Neuronal stem cell (in vitro differentiated cells): ENCODE data around the gene RFC5.

ENCODE experiments used
- DNase-seq: peaks from one replicate; pipeline ENCODE4 v3.0.0-alpha.2; 2013; ENCODE audit warnings: low spot score
- H2AFZ ChIP-seq: one replicate; pipeline ENCODE4 v1.6.1; 2013; ENCODE audit warnings: mild to moderate bottlenecking, low read length, inconsistent platforms
- H2AK5ac ChIP-seq: 2 replicates; pipeline ENCODE4 v1.6.1; 2013; ENCODE audit warnings: low read depth, mild to moderate bottlenecking, inconsistent platforms, low read length, moderate library complexity, mixed read lengths
- H2BK120ac ChIP-seq: 2 replicates; pipeline ENCODE4 v1.6.1; 2013; ENCODE audit warnings: low read depth, mild to moderate bottlenecking, inconsistent platforms, low read length, moderate library complexity, mixed read lengths
- H2BK12ac ChIP-seq: one replicate; pipeline ENCODE4 v1.6.1; 2013; ENCODE audit warnings: low read length, inconsistent platforms
- H2BK15ac ChIP-seq: 2 replicates; pipeline ENCODE4 v1.6.1; 2013; ENCODE audit warnings: mild to moderate bottlenecking, low read length, inconsistent platforms, mixed read lengths
- H2BK5ac ChIP-seq: one replicate; pipeline ENCODE4 v1.6.1; 2013; ENCODE audit warnings: inconsistent platforms, mild to moderate bottlenecking, low read length, moderate library complexity
- H3K14ac ChIP-seq: one replicate; pipeline ENCODE4 v1.6.1; 2013; ENCODE audit warnings: low read length, inconsistent platforms
- H3K18ac ChIP-seq: 2 replicates; pipeline ENCODE4 v1.6.1; 2013; ENCODE audit warnings: low read length, inconsistent platforms
- H3K23ac ChIP-seq: 2 replicates; pipeline ENCODE4 v1.6.1; 2013; ENCODE audit warnings: low read depth, mild to moderate bottlenecking, mixed read lengths, low read length, inconsistent platforms; ENCODE audit not compliant: poor library complexity
- H3K27ac ChIP-seq: replicated peaks from 3 replicates; pipeline ENCODE4 v1.5.1; 2013; ENCODE audit warnings: low read length, inconsistent platforms
- H3K27me3 ChIP-seq, 3 experiments: 2 replicates each; pipeline ENCODE4 v1.6.1; 2013; ENCODE audit warnings: low read length in 3 of 3, mild to moderate bottlenecking in 2 of 3, inconsistent platforms in 1 of 3, low read depth in 1 of 3, mixed read lengths in 1 of 3, moderate library complexity in 1 of 3; ENCODE audit not compliant: control insufficient read depth in 3 of 3, insufficient read depth in 3 of 3
- H3K36me3 ChIP-seq, 2 donors: replicated peaks in 1 of 2; 2 replicates each; pipeline ENCODE4 v1.6.1; 2013; ENCODE audit warnings: low read length in 2 of 2; ENCODE audit not compliant: control insufficient read depth in 2 of 2, insufficient read depth in 2 of 2
- H3K4ac ChIP-seq: 2 replicates; pipeline ENCODE4 v1.6.1; 2013; ENCODE audit warnings: inconsistent platforms, mild to moderate bottlenecking, low read length, moderate library complexity
- H3K4me1 ChIP-seq, 2 donors: 1 replicate in 1 of 2; 2 replicates in 1 of 2; pipeline ENCODE4 v1.6.1; 2013; ENCODE audit warnings: low read length in 2 of 2, low read depth in 1 of 2; ENCODE audit not compliant: control insufficient read depth in 2 of 2, insufficient read depth in 1 of 2
- H3K4me2 ChIP-seq: one replicate; pipeline ENCODE4 v1.6.1; 2013; ENCODE audit warnings: mild to moderate bottlenecking, low read length, inconsistent platforms; ENCODE audit not compliant: insufficient read depth, poor library complexity, severe bottlenecking
- H3K4me3 ChIP-seq, 2 donors: 2 replicates each; pipeline ENCODE4 v1.5.1; 2013; ENCODE audit warnings: low read length in 2 of 2, mild to moderate bottlenecking in 2 of 2, inconsistent platforms in 1 of 2, moderate library complexity in 1 of 2
- H3K79me1 ChIP-seq: one replicate; pipeline ENCODE4 v1.6.1; 2013; ENCODE audit warnings: low read depth, mild to moderate bottlenecking, inconsistent platforms, low read length, moderate library complexity
- H3K9ac ChIP-seq: one replicate; pipeline ENCODE4 v1.6.1; 2013; ENCODE audit warnings: mild to moderate bottlenecking, low read depth, low read length, inconsistent platforms; ENCODE audit not compliant: poor library complexity
- H3K9me3 ChIP-seq, 2 donors: replicated peaks in 1 of 2; 2 replicates each; pipeline versions ENCODE3 to v1.6.1; 2013; ENCODE audit warnings: low read length in 2 of 2, mild to moderate bottlenecking in 2 of 2, inconsistent platforms in 1 of 2, low read depth in 1 of 2, mixed read lengths in 1 of 2, moderate library complexity in 1 of 2; ENCODE audit not compliant: control insufficient read depth in 2 of 2, insufficient read depth in 1 of 2
- H4K8ac ChIP-seq: one replicate; pipeline ENCODE4 v1.6.1; 2013; ENCODE audit warnings: low read depth, mild to moderate bottlenecking, inconsistent platforms, low read length, moderate library complexity
- H4K91ac ChIP-seq: one replicate; pipeline ENCODE4 v1.6.1; 2013; ENCODE audit warnings: low read length, low read depth, mild to moderate bottlenecking, inconsistent platforms; ENCODE audit not compliant: poor library complexity
- WGBS, 2 donors: extraction: QIAGEN DNeasy Blood & Tissue Kit; methylation state at CpG; one replicate each; pipeline ENCODE4 v1.1.7; 2013; ENCODE audit warnings: missing lambda C conversion rate in 2 of 2, mixed read lengths in 1 of 2; ENCODE audit not compliant: insufficient read length in 2 of 2, insufficient replicate concordance in 1 of 2; ENCODE audit errors: extremely low coverage in 2 of 2; 5-methylcytosine and 5-hydroxymethylcytosine counted together

RFC5 gene

DNA sequence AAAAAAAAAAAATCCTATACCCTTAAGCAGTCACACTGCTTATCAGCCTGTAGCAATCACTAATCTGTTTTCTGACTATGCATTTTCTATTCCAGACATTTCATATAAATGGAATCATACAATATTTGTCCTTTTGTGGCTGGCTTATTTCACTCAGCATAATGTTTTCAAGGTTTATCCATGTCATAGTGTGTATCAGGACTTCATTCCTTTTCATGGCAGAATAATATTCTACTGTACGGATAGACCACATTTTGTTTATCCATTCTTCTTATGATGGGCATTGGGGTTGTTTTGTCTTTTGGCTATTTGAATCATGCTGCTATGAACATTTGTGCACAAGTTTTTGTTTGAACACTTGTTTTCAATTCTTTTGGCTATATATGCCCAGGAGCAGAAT, 39.1 kb upstream of the RFC5 start:
- H2AFZ ChIP-seq = no peak overlapping the region
- H2BK120ac ChIP-seq = no peak overlapping the region
- H2BK15ac ChIP-seq = no peak overlapping the region
- no peaks in the 10 kb centered on the region for H3K36me3 ChIP-seq
- H4K91ac ChIP-seq = no peak overlapping the region
- no peaks in the 10 kb centered on the region for H3K79me1 ChIP-seq
- no peak overlapping the region for H3K14ac ChIP-seq
- WGBS, 2 donors = no CpG with 5 or more reads among the region's 1 CpG
- H3K9me3 ChIP-seq = peaks cover 0 to under 1% of the 10 kb centered on the region in 2 donors
- no peak overlapping the region for H2BK12ac ChIP-seq
- no peak overlapping the region for H3K4me2 ChIP-seq
- H2BK5ac ChIP-seq = no peak overlapping the region
- no peak overlapping the region for H3K4me3 ChIP-seq
- no peak overlapping the region for H4K8ac ChIP-seq
- no peaks in the 10 kb centered on the region for H3K27me3 ChIP-seq
- H3K18ac ChIP-seq = no peak overlapping the region
- H3K4ac ChIP-seq = no peak overlapping the region
- DNase-seq = no peak
- H3K23ac ChIP-seq = no peak overlapping the region
- H3K9ac ChIP-seq = no peak overlapping the region
- H3K4me1 ChIP-seq = no peaks in the 10 kb centered on the region
- no peak overlapping the region for H2AK5ac ChIP-seq
- H3K27ac ChIP-seq = no peak overlapping the region

DNA sequence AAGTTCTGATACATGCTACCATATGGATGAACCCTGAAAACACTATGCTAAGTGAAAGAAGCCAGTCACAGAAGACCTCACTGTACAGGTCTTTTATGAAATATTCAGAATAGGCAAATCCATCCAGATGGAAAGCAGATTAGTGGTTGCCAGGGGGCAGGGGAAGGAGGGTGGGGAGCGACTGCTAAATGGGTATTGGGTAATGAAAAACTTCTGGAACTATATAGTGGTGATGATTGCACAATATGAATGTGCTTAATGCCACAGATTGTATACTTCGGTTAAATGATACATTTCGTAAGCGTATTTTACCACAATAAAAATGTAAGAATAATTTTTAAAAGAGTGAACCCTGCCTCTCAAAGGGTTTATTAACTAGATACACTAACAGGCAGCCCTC, 35.9 kb upstream of the RFC5 start:
- no peaks in the 10 kb centered on the region for H3K4me1 ChIP-seq
- H2BK120ac ChIP-seq = no peak overlapping the region
- H3K36me3 ChIP-seq = no peaks in the 10 kb centered on the region
- H3K79me1 ChIP-seq = no peaks in the 10 kb centered on the region
- H2AFZ ChIP-seq = no peak overlapping the region
- WGBS, 2 donors = no CpG with 5 or more reads among the region's 4 CpGs
- H3K9ac ChIP-seq = no peak overlapping the region
- H2BK15ac ChIP-seq = no peak overlapping the region
- H3K9me3 ChIP-seq = no peaks in the 10 kb centered on the region
- H2BK12ac ChIP-seq = no peak overlapping the region
- H2BK5ac ChIP-seq = no peak overlapping the region
- H3K14ac ChIP-seq = no peak overlapping the region
- no peak overlapping the region for H3K4me3 ChIP-seq
- no peak overlapping the region for H2AK5ac ChIP-seq
- no peak overlapping the region for H4K91ac ChIP-seq
- no peaks in the 10 kb centered on the region for H3K27me3 ChIP-seq
- H3K27ac ChIP-seq = no peak overlapping the region
- no peak overlapping the region for H4K8ac ChIP-seq
- H3K18ac ChIP-seq = no peak overlapping the region
- H3K23ac ChIP-seq = no peak overlapping the region
- H3K4ac ChIP-seq = no peak overlapping the region
- DNase-seq = no peak
- H3K4me2 ChIP-seq = no peak overlapping the region

DNA sequence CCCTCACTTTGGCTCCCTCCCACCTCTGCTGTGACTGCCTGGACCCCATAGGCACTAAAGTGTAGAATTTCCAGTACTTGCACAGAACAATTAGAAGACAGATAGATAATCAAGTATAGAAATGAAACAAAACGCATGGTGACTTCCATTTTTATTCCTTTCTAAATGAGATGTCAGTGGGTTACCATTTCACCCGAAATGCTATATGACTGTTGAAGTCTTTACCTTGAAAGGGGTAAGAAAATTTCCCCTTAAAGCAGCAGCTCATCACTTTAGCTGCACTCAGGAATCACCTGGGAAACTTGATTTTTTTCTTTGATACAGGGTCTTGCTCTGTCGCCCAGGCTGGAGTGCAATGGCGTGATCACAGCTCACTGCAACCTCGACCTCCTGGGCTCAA, 35.2 kb upstream of the RFC5 start:
- no peak overlapping the region for H2BK5ac ChIP-seq
- no peaks in the 10 kb centered on the region for H3K36me3 ChIP-seq
- H3K23ac ChIP-seq = no peak overlapping the region
- no peaks in the 10 kb centered on the region for H3K9me3 ChIP-seq
- no peak overlapping the region for H2BK12ac ChIP-seq
- no peak overlapping the region for H2BK120ac ChIP-seq
- no peak overlapping the region for H3K14ac ChIP-seq
- no peak overlapping the region for H4K91ac ChIP-seq
- H2BK15ac ChIP-seq = no peak overlapping the region
- no peak overlapping the region for H4K8ac ChIP-seq
- no peak overlapping the region for H3K27ac ChIP-seq
- H2AK5ac ChIP-seq = no peak overlapping the region
- no peak overlapping the region for H3K4me3 ChIP-seq
- no peak overlapping the region for H2AFZ ChIP-seq
- H3K18ac ChIP-seq = no peak overlapping the region
- H3K4ac ChIP-seq = no peak overlapping the region
- no peak for DNase-seq
- no peaks in the 10 kb centered on the region for H3K27me3 ChIP-seq
- no peaks in the 10 kb centered on the region for H3K4me1 ChIP-seq
- H3K4me2 ChIP-seq = no peak overlapping the region
- no CpG with 5 or more reads among the region's 5 CpGs for WGBS, 2 donors
- H3K9ac ChIP-seq = no peak overlapping the region
- H3K79me1 ChIP-seq = no peaks in the 10 kb centered on the region

DNA sequence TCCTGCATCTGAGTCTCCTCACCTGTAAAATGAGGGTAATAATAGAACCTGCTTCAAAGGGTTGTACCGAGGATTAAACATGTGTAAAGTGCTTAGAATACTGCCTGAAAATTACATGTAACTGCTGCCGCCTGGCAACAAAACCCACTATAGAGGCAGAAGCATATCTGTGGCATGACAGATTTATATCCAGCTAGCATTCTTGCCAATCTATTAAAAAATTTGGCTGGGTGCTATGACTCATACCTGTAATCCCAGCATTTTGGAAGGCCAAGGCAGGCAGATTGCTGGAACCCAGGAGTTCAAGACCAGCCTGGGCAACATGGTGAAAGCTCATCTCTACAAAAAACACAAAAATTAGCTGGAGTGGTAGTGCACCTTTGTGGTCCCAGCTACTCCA, 31.3 kb upstream of the RFC5 start:
- no peak overlapping the region for H3K4me2 ChIP-seq
- no peak overlapping the region for H3K27ac ChIP-seq
- H2AFZ ChIP-seq = no peak overlapping the region
- no peaks in the 10 kb centered on the region for H3K9me3 ChIP-seq
- no peak overlapping the region for H3K18ac ChIP-seq
- no peaks in the 10 kb centered on the region for H3K36me3 ChIP-seq
- no peak overlapping the region for H2BK15ac ChIP-seq
- H3K23ac ChIP-seq = no peak overlapping the region
- H4K91ac ChIP-seq = no peak overlapping the region
- no peak overlapping the region for H3K4ac ChIP-seq
- DNase-seq = no peak
- no peak overlapping the region for H3K9ac ChIP-seq
- no peaks in the 10 kb centered on the region for H3K79me1 ChIP-seq
- no peaks in the 10 kb centered on the region for H3K27me3 ChIP-seq
- H3K14ac ChIP-seq = no peak overlapping the region
- no peak overlapping the region for H4K8ac ChIP-seq
- no peak overlapping the region for H2AK5ac ChIP-seq
- no peak overlapping the region for H2BK5ac ChIP-seq
- no peaks in the 10 kb centered on the region for H3K4me1 ChIP-seq
- no CpG with 5 or more reads among the region's 2 CpGs for WGBS, 2 donors
- H2BK12ac ChIP-seq = no peak overlapping the region
- H3K4me3 ChIP-seq = no peak overlapping the region
- H2BK120ac ChIP-seq = no peak overlapping the region
